ENCODE measurements around the gene COPB1.

Gene COPB1

DNA sequence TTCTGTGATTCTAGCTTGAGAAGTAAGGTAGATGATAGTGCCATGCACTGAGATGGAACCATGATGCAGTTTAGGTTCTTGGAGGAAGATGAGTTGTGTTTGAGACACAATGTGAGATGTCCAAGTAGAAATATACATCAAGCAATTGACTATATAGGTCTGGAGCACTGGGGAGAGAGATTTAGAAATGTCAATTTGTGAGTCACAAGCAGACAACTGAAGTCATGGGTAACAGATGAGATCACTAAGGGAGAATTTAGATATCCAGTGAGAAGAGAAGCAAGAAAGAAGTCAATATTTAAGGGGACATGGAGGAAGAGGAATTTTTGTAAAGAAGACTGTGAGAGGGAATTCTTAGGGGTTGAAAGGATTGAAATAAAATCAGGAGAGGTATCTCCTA, 75.5 kb downstream of the COPB1 start:
- DNase-seq = no peak

DNA sequence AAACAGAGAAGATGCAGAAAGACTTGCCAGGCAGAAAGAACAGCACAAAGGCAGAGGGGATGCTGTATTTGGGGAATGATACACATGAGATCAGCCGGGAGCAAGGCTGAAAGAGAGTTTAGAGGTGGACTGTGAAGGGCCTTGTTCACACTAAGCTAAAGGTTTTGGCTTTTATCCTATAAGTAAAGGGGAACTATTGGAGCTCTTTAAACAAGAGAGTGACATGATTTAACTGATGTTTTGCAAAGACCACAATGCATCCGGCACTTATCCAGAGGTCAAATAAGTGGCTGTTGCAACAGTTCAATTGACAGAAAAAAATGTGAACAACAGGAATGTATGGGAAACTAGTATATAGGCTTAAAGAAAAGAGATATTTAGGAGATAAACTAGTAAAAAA, 76.0 kb downstream of the COPB1 start:
- DNase-seq = no peak

DNA sequence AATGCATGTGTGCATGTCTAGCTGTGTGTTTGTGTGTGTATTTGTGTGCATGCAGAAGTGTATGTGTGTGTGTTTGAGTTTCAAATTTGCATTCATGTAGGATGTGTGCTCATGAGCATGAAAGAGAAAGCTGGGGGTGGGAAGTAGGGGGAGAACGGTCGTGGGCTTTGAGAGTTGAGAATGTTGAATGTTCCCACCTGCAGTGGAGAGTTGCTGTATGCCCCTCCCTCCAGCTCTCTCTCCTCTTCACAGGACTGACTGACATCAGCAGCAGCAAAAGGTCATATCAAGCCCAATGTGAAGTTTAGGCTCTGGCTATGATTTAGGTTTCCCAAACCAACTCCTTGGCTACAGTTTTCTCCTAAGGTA, 76.8 kb downstream of the COPB1 start:
- DNase-seq = no peak

DNA sequence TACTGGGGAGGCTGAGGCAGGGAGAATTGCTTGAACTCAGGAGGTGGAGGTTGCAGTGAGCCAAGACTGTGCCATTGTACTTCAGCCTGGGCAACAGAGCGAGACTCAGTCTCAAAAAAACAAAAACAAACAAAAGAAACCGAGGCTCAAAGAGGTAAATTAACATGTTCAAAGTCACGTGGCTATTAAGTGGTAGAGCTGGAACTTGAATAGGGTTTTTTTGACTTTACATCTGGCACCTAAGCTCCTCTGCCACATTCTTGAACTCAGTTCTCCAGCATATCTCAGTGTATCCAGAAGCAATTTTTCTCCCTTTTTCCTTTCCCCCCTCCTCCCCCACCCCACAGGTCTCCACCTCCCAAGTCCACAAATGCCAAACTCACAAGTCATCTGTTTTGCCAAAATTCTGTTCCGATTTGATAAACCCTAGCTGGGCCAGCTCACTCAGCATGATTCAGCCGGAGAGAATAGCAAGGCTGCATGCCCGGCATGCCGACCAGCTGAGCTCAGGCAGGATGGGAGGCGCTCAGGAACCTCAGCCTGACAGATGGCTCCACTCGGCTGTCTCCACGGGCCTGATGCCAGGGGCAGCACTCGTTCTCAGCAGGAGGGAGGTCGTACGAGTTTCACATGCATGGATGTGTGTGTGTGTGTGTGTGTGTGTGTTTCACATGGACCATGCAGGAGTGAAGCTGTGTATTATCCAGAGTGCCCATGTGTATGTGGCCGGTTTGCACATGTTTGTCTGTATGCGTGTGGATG, 77.4 kb downstream of the COPB1 start:
- peak; percentile 78 for DNase-seq

DNA sequence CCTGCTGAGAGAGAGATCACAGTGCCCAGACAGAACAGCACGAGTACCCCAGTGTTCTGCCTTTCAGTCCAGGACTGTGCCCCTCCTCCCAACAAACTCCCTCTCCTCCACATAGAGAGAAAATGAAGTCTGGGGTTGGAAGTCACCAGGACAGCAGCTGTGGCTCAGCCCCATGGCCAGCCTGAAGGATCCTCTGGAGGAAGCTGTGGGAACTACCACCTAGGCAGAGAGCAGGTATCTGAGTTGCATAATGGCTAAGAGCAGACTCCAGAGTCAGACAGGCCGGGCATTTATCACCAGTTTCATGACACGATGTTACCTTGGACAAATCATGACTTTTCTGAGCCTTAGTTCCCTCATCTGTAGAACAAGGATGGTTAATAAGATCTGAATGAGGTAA, 79.4 kb downstream of the COPB1 start:
- no peak for DNase-seq

DNA sequence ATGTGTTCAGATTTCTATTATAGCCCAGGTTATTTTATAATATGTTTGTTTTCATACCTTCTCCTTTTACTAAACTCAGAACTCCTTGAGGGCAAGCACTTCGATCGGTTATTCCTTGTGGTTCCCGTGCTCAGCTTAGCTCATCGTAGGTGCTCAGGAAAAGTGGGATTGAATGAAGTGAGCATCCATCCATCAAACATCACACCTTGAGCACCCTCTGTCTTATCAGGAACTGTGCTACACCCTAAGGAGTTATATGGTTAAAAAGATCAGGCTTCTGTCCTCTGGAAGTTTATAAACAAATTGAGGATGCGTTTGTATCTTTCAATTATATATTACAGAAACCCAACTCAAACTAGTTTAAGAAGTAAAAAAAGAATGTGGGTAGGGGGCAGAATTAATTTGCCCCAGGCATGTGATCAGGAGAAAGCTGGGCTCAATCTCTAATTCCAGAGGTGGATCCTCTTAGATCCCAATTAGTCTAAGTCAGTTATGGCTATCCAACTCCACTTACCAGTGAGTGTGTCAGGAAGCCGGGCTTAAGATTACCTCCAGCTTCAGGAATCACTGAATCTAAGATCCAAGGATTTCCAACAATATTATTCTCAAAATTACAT, 80.7 kb downstream of the COPB1 start:
- DNase-seq = peak; percentile 34

DNA sequence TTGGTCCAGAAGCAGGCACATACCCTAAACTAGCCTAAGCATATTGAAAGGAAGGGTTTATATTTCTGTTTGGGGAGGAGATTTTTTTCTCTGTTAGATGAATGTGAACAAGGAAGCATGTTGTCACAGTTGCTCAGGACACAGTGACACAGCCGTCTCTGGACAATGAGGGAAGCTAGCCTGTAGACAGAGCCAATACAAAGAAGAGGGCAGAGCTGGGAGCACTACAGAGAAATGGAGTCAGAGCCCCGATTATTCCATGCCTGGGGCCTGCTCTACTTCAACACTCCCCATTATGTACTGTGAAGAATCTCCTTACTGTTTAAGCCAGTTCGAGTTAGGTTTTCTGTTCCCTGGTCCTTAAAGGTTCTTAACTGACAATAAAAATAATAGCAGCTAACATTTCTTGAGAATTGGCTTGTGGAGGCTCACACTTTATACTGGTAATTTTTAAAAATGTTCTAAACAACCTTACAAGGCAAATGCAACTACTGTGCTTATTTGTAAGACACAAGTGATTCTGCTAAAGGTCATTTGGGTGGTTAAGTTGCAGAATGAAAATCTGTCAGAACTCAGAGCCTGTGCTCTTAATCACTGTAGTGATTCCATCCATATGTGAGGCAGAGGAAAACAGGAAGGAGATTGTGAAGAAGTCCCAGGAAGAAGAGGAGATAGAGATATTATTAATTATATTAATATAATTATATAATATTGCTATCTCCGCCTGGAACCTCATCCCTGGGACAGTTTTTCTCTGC, 81.8 kb downstream of the COPB1 start:
- DNase-seq = no peak

DNA sequence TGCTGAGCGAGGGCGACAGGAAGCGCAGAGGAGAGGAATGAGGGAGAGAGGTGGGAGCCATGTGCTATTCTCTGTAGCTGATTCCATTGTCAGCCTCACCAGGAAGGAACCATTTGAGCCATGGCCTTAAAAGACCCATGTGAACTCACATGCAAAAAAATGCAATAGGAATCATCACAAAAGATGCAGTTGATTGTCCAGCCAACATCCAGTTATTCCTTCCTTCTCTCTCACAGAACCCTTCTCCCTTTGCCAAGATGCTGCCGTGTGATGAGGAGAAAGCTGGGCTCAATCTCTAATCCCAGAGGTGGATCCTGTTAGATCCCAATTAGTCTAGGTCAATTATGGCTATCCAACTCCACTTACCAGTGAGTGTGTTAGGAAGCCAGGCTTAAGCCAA, 82.4 kb downstream of the COPB1 start:
- DNase-seq = no peak

DNA sequence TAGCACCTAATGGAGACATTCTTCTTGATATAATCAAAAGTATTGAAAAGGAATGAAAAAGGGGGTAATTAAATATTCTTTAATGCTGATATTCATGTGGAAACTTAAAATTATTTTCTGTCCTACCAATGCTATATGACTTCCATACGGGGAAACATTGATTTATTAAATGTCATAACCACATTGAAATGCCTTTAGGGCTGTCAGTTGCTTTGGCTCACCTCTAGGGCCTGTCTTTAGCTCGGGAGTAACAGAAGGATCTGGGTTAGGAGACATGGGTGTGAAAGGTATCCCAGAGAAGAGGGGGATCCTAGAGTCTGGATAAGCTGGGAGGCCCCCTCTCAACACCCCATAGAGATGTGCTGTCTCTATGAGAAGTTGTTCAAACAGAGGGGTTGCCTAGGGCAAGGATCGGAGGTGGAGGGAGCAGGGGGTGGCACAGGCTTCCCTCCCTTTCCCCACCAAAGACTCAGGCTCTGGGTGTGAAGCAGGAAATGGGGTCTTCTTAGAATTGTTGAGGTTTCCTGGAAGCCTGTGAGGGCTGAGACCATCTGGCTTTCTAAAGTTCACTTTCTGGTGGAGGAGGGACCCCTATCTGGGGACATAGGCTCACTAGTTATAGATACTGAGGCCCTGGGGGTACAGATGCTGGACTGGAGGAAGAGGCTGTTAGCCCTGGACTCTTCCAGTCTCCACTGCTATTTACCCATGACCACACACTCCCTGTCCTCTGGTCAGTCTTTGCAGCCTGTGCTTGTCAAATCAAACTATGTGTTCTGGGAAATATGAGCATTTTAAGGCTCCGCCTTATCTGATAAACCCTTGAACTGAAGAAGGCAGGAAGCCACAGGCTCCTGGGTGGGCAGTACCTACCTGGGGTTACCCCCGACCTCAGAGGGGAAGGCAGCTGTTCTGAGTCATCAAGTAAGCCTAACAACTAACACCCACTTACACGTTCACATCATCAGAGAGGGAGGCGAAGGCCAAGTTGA, 84.8 kb downstream of the COPB1 start:
- no peak for DNase-seq

DNA sequence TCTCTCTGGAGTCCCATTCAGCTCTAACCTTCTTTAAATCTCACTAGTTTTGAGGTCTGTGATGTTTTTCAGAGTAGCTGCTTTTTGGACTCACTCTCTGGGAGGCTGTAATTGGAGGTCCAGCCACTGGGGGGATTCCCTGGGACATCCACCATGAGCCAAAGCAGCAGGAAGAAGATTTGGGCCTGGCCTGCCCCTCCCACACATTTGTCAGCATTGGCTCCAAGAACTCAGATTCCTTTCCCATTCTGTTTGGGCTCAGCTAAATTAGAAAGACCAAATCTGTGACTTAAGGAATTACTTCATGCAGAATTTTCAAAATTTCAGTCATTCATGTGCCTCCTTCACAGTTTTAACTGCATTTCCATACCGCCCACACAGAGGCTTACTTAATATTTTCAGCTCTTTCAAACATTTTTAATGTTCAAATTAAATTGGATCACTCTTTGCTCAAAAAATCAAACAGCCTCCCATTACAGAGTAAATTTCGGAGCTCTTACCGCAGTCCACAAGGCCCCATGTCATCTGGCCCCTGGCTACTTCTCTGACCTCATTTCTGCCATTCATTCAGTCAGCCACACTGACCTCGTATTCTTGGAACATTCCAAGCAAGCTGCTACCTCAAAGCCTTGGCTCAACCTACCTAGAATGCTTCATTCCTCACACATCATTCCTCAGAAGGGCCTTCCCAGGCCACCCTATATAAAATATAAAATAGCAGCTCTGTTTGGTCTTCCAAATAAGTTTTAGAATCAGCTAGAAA, 86.1 kb downstream of the COPB1 start:
- DNase-seq = no peak

DNA sequence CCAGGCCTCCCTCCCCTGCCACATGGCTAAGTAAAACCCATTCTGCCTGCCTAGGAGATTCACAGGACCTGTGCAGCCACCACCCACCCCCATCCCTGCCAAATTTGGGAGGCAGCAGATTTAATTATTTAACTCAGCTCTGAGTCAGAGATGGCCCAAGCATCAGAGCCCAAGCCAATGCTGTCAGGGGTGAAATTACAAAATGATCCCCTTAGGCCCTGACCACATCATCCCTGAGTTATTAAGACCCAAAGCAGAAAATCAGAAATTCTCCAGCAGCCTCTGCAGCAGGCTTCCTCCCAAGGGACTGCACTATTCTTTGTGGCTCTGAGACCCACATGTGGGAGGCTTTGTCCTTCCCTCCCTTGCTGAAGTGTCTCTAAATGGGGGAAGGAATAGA, 87.8 kb downstream of the COPB1 start:
- DNase-seq = no peak

DNA sequence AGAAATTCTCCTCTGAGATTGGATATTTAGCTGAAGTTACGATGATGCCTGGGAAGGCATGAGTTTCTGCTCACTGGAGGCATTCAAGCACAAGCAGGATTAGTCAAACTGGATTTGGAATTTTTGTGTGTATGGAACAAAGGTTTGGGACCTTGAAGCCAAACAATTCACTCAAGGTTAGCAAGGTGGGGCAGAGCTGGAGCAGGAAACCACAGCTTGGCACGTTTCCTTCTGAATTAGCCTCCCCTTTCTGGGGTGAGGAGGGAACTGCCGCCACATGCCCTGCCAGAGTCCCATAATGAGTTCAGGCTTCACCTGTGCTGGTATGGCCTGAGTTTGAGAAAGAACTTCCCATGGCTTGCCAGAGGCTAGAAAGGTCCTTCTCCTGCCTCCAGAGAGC, 89.7 kb downstream of the COPB1 start:
- DNase-seq = no peak

DNA sequence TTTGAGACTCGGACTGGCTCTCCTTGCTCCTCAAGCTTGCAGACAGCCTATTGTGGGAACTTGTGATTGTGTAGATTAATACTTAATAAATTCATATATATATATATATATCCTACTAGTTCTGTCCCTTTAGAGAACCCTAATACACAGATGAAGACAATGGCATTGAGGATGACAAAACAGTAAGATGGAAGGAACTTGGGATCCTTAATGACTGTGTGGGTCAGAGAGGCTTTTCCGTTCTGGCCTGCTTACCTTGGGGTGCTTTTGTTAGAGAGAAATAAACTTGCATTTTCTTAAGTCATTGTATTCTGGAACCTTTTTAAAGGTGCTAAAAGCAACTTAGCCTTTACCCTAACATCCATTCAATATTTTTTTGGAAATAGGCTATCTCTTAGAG, 91.0 kb downstream of the COPB1 start:
- no peak for DNase-seq
